Activated B cell treated with CpG ODN at 0.5 μM for 24 hours (primary cell): ENCODE results near the gene EPS8L3. TPM values are rescaled to one million over a fixed set of nuclear protein-coding genes. Genes with fewer than 3 reads are reported as not detected.

Source experiments
- ATAC-seq: fragments of 200-7000 bp; cut with Tn5 transposase; one replicate; pipeline ENCODE4 v1.10.0; 2021; ENCODE audit warnings: low read depth, mild to moderate bottlenecking, moderate library complexity
- CTCF ChIA-PET: fragments of 350-600 bp; sonication (Branson Sonifier 250); formaldehyde crosslinking; loops from one replicate; lab custom pipeline; 2021; ENCODE audit warnings: antibody characterized with exemption; lab: Charles Lee
- POLR2A ChIA-PET: fragments of 350-600 bp; sonication (Branson Sonifier 250); formaldehyde crosslinking; loops from one replicate; lab custom pipeline; 2021; ENCODE audit warnings: antibody characterized with exemption; lab: Charles Lee
- DNase-seq: peaks from one replicate; pipeline ENCODE4 v3.0.0; 2022
- H3K27ac Mint-ChIP-seq: one replicate; pipeline ENCODE4 v1.8.0; 2020; ENCODE audit warnings: mixed read lengths
- H3K27me3 Mint-ChIP-seq: one replicate; pipeline ENCODE4 v1.8.0; 2021; ENCODE audit warnings: mixed read lengths
- H3K36me3 Mint-ChIP-seq: one replicate; pipeline ENCODE4 v1.8.0; 2021; ENCODE audit warnings: low read depth, mixed read lengths
- H3K4me1 Mint-ChIP-seq: one replicate; pipeline ENCODE4 v1.8.0; 2021; ENCODE audit warnings: mixed read lengths
- H3K4me3 Mint-ChIP-seq: one replicate; pipeline ENCODE4 v1.8.0; 2020; ENCODE audit warnings: mild to moderate bottlenecking, mixed read lengths
- H3K9me3 Mint-ChIP-seq: one replicate; pipeline ENCODE4 v1.8.0; 2020; ENCODE audit warnings: mixed read lengths
- intact Hi-C: fragments of 100-400 bp; cut with micrococcal nuclease; formaldehyde crosslinking; loops from one replicate; pipeline ENCODE4 v1.15.1; 2024
- total RNA-seq: library from RNA; stranded (reverse); gene quantifications from 2 replicates; pipeline ENCODE4 v1.2.3, GENCODE V29; 2022
- TF ChIP-seq, protein P1 (sequence below): fragments of 200-600 bp; IDR thresholded peaks from one replicate; pipeline ENCODE4 v1.8.0; 2022; ENCODE audit warnings: antibody characterized with exemption, mild to moderate bottlenecking

Gene EPS8L3
- total RNA-seq, 1 donor from 2014 or later: not detected

DNA sequence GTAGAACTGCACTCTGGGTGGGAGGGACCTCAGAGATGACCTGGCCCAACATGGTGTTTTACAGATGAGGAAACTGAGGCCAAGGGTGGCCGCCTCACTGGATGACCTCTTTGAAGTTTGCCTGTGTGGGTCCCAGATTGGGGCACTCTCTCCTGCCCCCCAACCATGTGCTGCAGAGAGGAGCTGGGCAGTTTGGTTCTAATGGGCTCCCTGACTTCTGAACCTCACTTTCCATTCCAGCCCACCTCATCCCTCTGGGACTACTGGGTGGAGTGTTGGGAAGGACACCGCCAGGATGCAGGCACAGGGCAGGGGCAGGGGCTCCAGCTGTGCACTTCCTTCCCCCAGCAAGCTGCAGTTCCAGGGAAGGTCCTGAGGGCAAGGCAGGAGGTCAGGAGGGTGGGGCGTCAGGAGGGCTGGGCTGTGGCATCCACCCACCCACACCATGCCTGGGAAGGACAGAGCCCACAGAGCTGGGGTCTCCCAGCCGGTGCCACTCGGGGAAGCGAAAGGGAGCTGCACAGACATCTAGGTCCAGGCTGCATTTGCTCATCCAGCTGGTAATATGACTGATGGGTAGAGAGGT is 10.3 kb upstream of the EPS8L3 start:
- no peak overlapping the region for H3K27ac Mint-ChIP-seq
- no peak for DNase-seq
- H3K9me3 Mint-ChIP-seq: no peaks in the 10 kb centered on the region
- intact Hi-C loops: loop anchor here (1.0 to 5.0 kb wide), 3 partner anchors 117 to 228 kb away; partner anchors contain the start of gene GSTM4
- H3K4me3 Mint-ChIP-seq: no peak overlapping the region
- ATAC-seq: no peak
- no peaks in the 10 kb centered on the region for H3K36me3 Mint-ChIP-seq
- CTCF ChIA-PET: interaction anchor here (0.6 to 14.9 kb wide), 10 partner anchors 17 to 239 kb away, joined by 3 to 379 read pairs (median 8); partner anchors contain the start of gene AHCYL1
- POLR2A ChIA-PET: interaction anchor here (1.7 kb wide), 1 partner anchor 210 kb away, joined by 6 read pairs; the partner anchor contains the start of gene AHCYL1
- TF ChIP-seq, protein P1, sequence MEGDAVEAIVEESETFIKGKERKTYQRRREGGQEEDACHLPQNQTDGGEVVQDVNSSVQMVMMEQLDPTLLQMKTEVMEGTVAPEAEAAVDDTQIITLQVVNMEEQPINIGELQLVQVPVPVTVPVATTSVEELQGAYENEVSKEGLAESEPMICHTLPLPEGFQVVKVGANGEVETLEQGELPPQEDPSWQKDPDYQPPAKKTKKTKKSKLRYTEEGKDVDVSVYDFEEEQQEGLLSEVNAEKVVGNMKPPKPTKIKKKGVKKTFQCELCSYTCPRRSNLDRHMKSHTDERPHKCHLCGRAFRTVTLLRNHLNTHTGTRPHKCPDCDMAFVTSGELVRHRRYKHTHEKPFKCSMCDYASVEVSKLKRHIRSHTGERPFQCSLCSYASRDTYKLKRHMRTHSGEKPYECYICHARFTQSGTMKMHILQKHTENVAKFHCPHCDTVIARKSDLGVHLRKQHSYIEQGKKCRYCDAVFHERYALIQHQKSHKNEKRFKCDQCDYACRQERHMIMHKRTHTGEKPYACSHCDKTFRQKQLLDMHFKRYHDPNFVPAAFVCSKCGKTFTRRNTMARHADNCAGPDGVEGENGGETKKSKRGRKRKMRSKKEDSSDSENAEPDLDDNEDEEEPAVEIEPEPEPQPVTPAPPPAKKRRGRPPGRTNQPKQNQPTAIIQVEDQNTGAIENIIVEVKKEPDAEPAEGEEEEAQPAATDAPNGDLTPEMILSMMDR: no peak
- peaks cover 12% of the 10 kb centered on the region for H3K27me3 Mint-ChIP-seq
- H3K4me1 Mint-ChIP-seq: peaks cover 3% of the 10 kb centered on the region

DNA sequence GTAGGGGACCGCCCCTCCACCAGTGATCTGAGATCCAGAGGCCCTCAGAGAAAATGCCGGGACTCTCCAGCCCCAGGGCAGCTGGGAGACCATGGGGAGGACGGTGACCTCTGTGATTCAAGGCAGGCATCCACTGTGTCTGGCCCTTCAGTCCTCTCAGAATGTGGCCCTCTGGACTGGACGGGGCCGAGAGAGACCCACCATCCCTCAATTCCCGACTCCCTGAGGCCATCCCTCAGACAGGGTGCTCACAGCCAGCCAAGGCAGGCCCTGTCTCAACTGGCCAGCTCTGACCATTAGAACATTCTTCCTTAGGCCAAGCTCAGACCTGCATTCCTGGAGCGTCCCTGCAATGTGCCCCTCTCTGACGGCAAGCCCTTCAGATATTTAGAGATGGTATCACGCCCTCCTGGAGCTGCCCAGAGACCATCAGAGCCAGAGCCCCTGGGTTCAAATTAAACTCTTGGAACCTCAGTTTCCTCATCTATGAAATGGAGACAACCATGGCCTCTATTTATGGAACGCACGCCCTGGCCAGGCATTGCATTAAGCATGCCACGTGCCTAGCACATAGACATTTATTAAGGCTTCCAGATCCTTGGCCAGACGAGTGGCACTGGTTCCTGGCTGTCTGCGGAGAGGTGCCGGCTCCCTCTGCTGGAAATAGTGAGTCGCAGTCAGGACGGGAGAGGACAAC is 9.6 kb upstream of the EPS8L3 start:
- H3K9me3 Mint-ChIP-seq: no peaks in the 10 kb centered on the region
- intact Hi-C loops: loop anchor here (1.0 to 5.0 kb wide), 3 partner anchors 116 to 227 kb away; partner anchors contain the start of gene GSTM4
- POLR2A ChIA-PET: interaction anchor here (1.2 to 1.9 kb wide), 3 partner anchors 129 to 227 kb away, joined by 3 to 6 read pairs (median 4); partner anchors contain the start of gene AHCYL1
- H3K4me3 Mint-ChIP-seq: no peak overlapping the region
- H3K36me3 Mint-ChIP-seq: no peaks in the 10 kb centered on the region
- DNase-seq (peak; percentile 37), ATAC-seq (peak; percentile 81)
- TF ChIP-seq, protein P1: no peak
- CTCF ChIA-PET: interaction anchor here (1.0 to 14.9 kb wide), 8 partner anchors 18 to 240 kb away, joined by 3 to 379 read pairs (median 15); partner anchors contain the start of gene AHCYL1
- peaks cover 12% of the 10 kb centered on the region for H3K27me3 Mint-ChIP-seq
- H3K27ac Mint-ChIP-seq: no peak overlapping the region
- H3K4me1 Mint-ChIP-seq: peaks cover 3% of the 10 kb centered on the region

DNA sequence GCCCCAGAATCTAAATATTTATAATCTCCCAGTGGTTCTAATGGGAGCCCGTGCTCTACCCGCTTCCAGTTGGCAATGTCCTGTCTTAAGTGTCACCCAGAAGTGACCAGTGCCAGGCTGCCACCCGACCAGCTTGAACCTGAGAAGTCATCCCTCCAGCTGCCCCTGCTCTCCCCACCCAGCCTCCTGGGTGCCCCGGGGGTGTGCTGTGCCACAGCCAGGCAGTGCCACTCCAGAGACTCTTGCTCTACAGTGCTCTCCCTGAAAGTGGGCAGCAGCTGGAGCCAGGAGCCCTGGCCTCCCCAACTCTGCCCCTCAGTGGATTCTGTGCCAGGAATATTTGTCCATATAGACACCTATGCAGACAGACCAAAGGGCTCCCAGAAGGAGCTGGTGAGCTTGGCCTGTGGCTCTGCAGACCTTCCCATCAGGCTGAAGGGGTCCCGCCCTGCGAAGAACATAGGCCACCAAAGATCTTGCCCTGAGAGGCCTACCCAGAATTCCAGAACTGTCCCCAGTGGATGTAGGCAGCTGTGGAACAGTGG is 9.0 kb upstream of the EPS8L3 start:
- no peak overlapping the region for H3K4me3 Mint-ChIP-seq
- H3K4me1 Mint-ChIP-seq: peaks cover 3% of the 10 kb centered on the region
- intact Hi-C loops: loop anchor here (1.0 to 5.0 kb wide), 3 partner anchors 115 to 226 kb away; partner anchors contain the start of gene GSTM4
- no peaks in the 10 kb centered on the region for H3K36me3 Mint-ChIP-seq
- peaks cover 12% of the 10 kb centered on the region for H3K27me3 Mint-ChIP-seq
- ChIA-PET CTCF (interaction anchor here (0.6 to 14.9 kb wide), 7 partner anchors 129 to 239 kb away, joined by 3 to 379 read pairs (median 20); partner anchors contain the start of gene AHCYL1), POLR2A (interaction anchor here (1.2 to 1.9 kb wide), 2 partner anchors 129 to 227 kb away, joined by 3 to 4 read pairs; no protein-coding TSS in a partner anchor)
- no peaks in the 10 kb centered on the region for H3K9me3 Mint-ChIP-seq
- no peak for ATAC-seq
- TF ChIP-seq, protein P1: no peak
- no peak overlapping the region for H3K27ac Mint-ChIP-seq
- DNase-seq: no peak

DNA sequence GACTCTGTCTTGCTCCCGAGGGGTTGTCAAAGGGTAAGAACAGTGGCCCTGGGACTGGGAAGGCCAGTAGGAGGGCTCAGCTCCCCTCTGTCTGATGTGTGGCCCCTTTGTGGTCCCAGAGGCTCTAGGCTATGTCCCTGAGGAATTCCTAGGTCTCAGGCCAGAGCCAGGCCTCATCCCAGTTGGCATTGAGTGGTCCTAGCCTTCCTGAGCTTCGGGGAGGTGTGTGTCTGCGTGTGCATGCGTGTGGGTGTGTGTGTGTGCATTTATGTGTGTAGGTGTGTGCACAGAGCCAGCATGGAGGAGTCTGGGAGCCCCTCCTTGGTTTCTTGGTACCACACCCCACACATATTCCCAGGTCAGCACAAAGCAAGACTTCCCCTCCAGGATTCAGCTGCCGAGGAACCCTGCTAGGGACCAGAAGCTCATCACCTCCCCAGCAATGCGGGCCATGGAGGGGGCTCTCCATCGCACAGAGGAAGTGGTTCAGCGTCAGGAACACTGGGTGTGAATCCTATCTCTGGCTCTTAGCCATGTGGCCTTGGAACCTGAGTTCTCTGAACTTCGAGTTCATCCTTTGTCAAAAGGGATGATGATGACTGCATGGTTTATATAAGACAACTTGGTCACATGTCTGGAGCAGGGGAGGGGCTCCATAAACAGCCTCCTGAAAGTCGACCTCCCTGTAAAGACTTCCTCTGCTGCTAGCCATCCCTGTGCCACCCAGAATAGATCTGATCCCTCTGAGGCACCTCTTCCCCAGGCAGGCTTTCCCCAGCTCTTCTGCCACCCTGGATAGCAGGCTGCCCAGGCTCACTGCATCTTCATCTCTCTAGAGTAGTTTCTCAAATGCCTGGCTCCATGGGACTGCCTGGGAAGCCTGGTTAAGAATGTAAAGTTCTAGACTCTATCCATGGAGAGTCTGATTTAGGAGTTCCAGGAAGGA is 8.3 kb upstream of the EPS8L3 start:
- ChIA-PET CTCF (interaction anchor here (0.6 to 14.9 kb wide), 5 partner anchors 129 to 240 kb away, joined by 3 to 379 read pairs (median 71); partner anchors contain the start of gene AHCYL1), POLR2A (interaction anchor here (1.2 to 1.9 kb wide), 2 partner anchors 128 to 226 kb away, joined by 3 to 4 read pairs; no protein-coding TSS in a partner anchor)
- peaks cover 3% of the 10 kb centered on the region for H3K4me1 Mint-ChIP-seq
- H3K36me3 Mint-ChIP-seq: no peaks in the 10 kb centered on the region
- DNase-seq (no peak), ATAC-seq (no peak)
- intact Hi-C loops: loop anchor here (5.0 kb wide), 1 partner anchor 115 kb away; the partner anchor contains the start of gene GSTM4
- TF ChIP-seq, protein P1: no peak
- H3K4me3 Mint-ChIP-seq: no peak overlapping the region
- H3K9me3 Mint-ChIP-seq: no peaks in the 10 kb centered on the region
- peaks cover 12% of the 10 kb centered on the region for H3K27me3 Mint-ChIP-seq
- H3K27ac Mint-ChIP-seq: no peak overlapping the region
